HG03457 (cell line): ENCODE measurements around the gene MEPE.
"Not testable (repeated sequence)": the region's sequence is repeated elsewhere in the genome, so short reads cannot be mapped to it uniquely, and the experiment has no call there.

ENCODE experiments used
- ATAC-seq: cut with Tn5 transposase; IDR thresholded peaks from one replicate; pipeline ENCODE4 v1.9.1; 2021; ENCODE audit warnings: moderate number of reproducible peaks; ENCODE audit not compliant: unreplicated experiment

Gene MEPE

GRCh38 chr4:87882321-87882720 is 49.6 kb downstream of the MEPE start:
- ATAC-seq: no peak

GRCh38 chr4:87882861-87883260 is 50.1 kb downstream of the MEPE start:
- ATAC-seq: no peak

- ATAC-seq: no peak
These were observed 52.3 kb downstream of the MEPE start for GRCh38 chr4:87884976-87885549.

GRCh38 chr4:87886083-87886482 is 53.3 kb downstream of the MEPE start:
- ATAC-seq: no peak

- not testable (repeated sequence) for ATAC-seq
These were observed 58.0 kb downstream of the MEPE start for GRCh38 chr4:87890753-87891152.

- ATAC-seq: no peak
These were observed 63.3 kb downstream of the MEPE start for GRCh38 chr4:87895964-87896621.
